ENCODE data around the gene CAMP. TPM values are rescaled to one million over a fixed set of nuclear protein-coding genes. Genes with fewer than 3 reads are reported as not detected.

The CAMP gene, protein sequence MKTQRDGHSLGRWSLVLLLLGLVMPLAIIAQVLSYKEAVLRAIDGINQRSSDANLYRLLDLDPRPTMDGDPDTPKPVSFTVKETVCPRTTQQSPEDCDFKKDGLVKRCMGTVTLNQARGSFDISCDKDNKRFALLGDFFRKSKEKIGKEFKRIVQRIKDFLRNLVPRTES
- not detected in 2 replicates for total RNA-seq

DNA sequence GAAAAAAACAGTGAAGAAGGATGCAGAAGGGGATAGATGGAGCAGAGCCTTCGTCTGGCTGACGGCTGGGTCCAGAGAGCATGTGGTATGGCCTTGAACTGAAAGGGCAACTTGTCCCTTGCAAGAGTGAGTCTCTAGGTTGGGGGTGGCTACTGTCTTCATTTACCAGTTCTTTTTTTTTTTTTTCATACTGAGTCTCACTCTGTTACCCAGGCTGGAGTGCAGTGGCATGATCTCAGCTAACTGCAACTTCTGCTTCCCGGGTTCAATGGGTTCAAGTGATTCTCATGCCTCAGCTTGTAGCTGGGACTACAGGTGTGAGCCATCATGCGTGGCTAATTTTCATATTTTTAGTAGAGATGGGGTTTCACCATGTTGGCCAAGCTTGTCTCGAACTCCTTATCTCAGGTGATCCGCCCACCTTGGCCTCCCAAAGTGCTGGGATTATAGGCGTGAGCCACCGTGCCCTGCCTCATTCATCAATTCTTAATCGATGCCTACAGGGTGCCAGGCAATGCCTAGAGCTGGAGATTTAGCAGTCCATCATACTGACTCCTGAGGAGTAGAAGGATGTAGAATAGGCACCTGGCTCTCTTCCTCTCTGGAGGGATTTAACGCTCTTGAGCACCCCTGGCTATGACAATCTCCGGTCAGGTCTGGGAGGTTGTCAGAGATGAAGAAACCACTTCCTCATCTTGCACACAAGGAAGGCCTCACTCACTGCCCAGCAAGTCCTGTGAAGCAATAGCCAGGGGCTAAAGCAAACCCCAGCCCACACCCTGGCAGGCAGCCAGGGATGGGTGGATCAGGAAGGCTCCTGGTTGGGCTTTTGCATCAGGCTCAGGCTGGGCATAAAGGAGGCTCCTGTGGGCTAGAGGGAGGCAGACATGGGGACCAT, at the start of gene CAMP:
TSS of gene CAMP (plus strand) at position 880 of the 898 bp plus-strand sequence. CDS start at position 897, 17 bp downstream.

GRCh38 chr3:48188266-48189201, 34.8 kb upstream of the CAMP start, which contains the start of gene CDC25A:
Gene CDC25A (minus strand): TSS chr3:48188417. CDS start chr3:48187947, 470 bp downstream.

Other genes starting within 250 kb of the CAMP start
- 141 and 146 TPM in 2 replicates for gene MAP4, start 207.1 kb upstream of the CAMP start, total RNA-seq
- gene CDC25A, start 35.1 kb upstream of the CAMP start, total RNA-seq, result 10.4 and 16.5 TPM in 2 replicates
- gene ZNF589, start 17.6 kb downstream of the CAMP start, total RNA-seq, result 1.8 TPM in 2 replicates
- gene NME6, start 77.9 kb downstream of the CAMP start, total RNA-seq, result 24.9 and 28.1 TPM in 2 replicates
- not detected in 2 replicates for gene SPINK8, start 110.2 kb downstream of the CAMP start, total RNA-seq
- not detected in 2 replicates for gene FBXW12, start 148.7 kb downstream of the CAMP start, total RNA-seq
- gene PLXNB1, start 206.6 kb downstream of the CAMP start, total RNA-seq, result 23.3 and 32.1 TPM in 2 replicates
- gene CCDC51, start 216.6 kb downstream of the CAMP start, total RNA-seq, result 17.0 and 18.9 TPM in 2 replicates
- 317 and 443 TPM in 2 replicates for gene TMA7, start 216.8 kb downstream of the CAMP start, total RNA-seq
- 8.1 and 9.4 TPM in 2 replicates for gene ATRIP, start 223.2 kb downstream of the CAMP start, total RNA-seq